IgD-negative memory B cell (primary cell): ENCODE measurements around the gene OPRD1. TPM values are rescaled to one million over a fixed set of nuclear protein-coding genes. Genes with fewer than 3 reads are reported as not detected.

Experiments
- H3K27ac Mint-ChIP-seq, 3 donors: one replicate each; pipeline ENCODE4 v1.8.0; 2020 to 2022; ENCODE audit warnings: mild to moderate bottlenecking in 3 of 3, mixed read lengths in 3 of 3, moderate library complexity in 1 of 3
- H3K27me3 Mint-ChIP-seq: one replicate; pipeline ENCODE4 v1.8.0; 2021; ENCODE audit warnings: mixed read lengths
- H3K36me3 Mint-ChIP-seq: one replicate; pipeline ENCODE4 v1.8.0; 2020; ENCODE audit warnings: mild to moderate bottlenecking, mixed read lengths
- H3K4me1 Mint-ChIP-seq, 3 donors: one replicate each; pipeline ENCODE4 v1.8.0; 2020 to 2022; ENCODE audit warnings: mixed read lengths in 3 of 3, mild to moderate bottlenecking in 1 of 3
- H3K4me3 Mint-ChIP-seq, 4 donors: one replicate each; pipeline ENCODE4 v1.8.0; 2020 to 2022; ENCODE audit warnings: mild to moderate bottlenecking in 4 of 4, mixed read lengths in 4 of 4, moderate library complexity in 3 of 4
- H3K9me3 Mint-ChIP-seq, 3 donors: one replicate each; pipeline ENCODE4 v1.8.0; 2020 to 2021; ENCODE audit warnings: mixed read lengths in 3 of 3, mild to moderate bottlenecking in 1 of 3
- polyA plus RNA-seq: library from polyadenylated mRNA; unstranded; fragments of 300-500 nt; fragmentation: Illumina TruSeq; gene quantifications from one replicate; pipeline ENCODE4 v1.2.3, GENCODE V29; 2021

OPRD1 gene
- polyA plus RNA-seq, 1 donor from 2014 or later, result 0.03 TPM

DNA sequence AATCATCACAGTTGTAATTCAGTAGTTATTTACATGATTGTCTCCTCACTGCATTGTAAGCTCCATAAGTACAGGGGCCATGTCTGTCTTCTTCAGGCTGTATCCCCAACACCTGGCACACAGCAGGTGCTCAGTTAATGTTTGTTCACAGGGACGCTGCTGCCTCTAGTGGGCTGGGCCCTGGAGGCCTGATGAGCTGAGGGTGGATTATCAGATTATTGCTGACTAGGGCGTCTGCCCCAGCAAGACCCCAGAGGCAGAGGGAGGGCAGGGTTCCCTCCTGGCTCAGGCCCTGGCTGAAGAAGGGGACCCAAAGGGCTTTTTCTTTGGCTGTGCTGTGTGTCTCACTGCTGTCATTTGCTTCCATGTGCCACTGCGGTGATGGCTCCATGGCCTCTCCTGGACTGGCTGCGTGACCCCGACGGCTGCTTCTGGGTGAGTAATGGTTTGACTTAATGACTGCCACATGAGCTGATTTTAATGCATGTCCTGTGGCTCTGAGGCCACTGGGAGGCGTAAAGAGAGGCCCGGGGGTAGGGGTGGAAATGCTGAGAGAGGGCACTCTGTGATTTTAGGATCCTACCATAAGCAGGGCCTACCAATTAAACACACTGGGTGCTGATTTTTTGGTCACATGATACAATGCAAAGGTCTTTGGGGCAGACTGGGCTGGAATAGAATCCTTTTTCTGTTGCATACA is 81.6 kb downstream of the OPRD1 start:
- H3K9me3 Mint-ChIP-seq, result no peaks in the 10 kb centered on the region
- H3K4me3 Mint-ChIP-seq, result peak overlapping the region in 1 of 4 donors; percentile 19
- peaks cover 4% of the 10 kb centered on the region for H3K36me3 Mint-ChIP-seq
- peaks cover 10 to 37% (median 23%) of the 10 kb centered on the region in 3 donors for H3K4me1 Mint-ChIP-seq
- peak overlapping the region in 2 of 3 donors; percentile 32 to 59 for H3K27ac Mint-ChIP-seq
- H3K27me3 Mint-ChIP-seq, result no peaks in the 10 kb centered on the region

- Mint-ChIP-seq H3K4me3 (no peak overlapping the region), H3K27me3 (no peaks in the 10 kb centered on the region), H3K27ac (no peak overlapping the region), H3K9me3 (no peaks in the 10 kb centered on the region), H3K4me1 (peaks cover 23 to 41% (median 24%) of the 10 kb centered on the region in 3 donors), H3K36me3 (peaks cover 4% of the 10 kb centered on the region)
Measured at GRCh38 chr1:28894785-28895184, 82.8 kb downstream of the OPRD1 start.

GRCh38 chr1:28895896-28896608 is 84.1 kb downstream of the OPRD1 start:
- peak overlapping the region in 1 of 3 donors; percentile 80 for H3K27ac Mint-ChIP-seq

GRCh38 chr1:28896609-28896986 is 84.6 kb downstream of the OPRD1 start:
- H3K9me3 Mint-ChIP-seq, result no peaks in the 10 kb centered on the region
- no peaks in the 10 kb centered on the region for H3K27me3 Mint-ChIP-seq
- peaks cover 23 to 41% (median 26%) of the 10 kb centered on the region in 3 donors for H3K4me1 Mint-ChIP-seq
- H3K27ac Mint-ChIP-seq, result peak overlapping the region in 1 of 3 donors; percentile 80
- peaks cover 4% of the 10 kb centered on the region for H3K36me3 Mint-ChIP-seq
- no peak overlapping the region for H3K4me3 Mint-ChIP-seq

More at GRCh38 chr1:28895896-28896608, 84.1 kb downstream of the OPRD1 start:
- no peaks in the 10 kb centered on the region for H3K27me3 Mint-ChIP-seq
- H3K36me3 Mint-ChIP-seq, result peaks cover 4% of the 10 kb centered on the region
- H3K4me1 Mint-ChIP-seq, result peaks cover 23 to 43% (median 26%) of the 10 kb centered on the region in 3 donors
- H3K9me3 Mint-ChIP-seq, result no peaks in the 10 kb centered on the region
- H3K4me3 Mint-ChIP-seq, result peak overlapping the region in 1 of 4 donors; percentile 39

GRCh38 chr1:28897789-28898188 is 85.8 kb downstream of the OPRD1 start:
- H3K27ac Mint-ChIP-seq, result peak overlapping the region in 1 of 3 donors; percentile 83
- H3K4me1 Mint-ChIP-seq, result peaks cover 26 to 45% (median 33%) of the 10 kb centered on the region in 3 donors
- H3K4me3 Mint-ChIP-seq, result no peak overlapping the region
- H3K9me3 Mint-ChIP-seq, result no peaks in the 10 kb centered on the region
- peaks cover 4% of the 10 kb centered on the region for H3K36me3 Mint-ChIP-seq
- no peaks in the 10 kb centered on the region for H3K27me3 Mint-ChIP-seq

DNA sequence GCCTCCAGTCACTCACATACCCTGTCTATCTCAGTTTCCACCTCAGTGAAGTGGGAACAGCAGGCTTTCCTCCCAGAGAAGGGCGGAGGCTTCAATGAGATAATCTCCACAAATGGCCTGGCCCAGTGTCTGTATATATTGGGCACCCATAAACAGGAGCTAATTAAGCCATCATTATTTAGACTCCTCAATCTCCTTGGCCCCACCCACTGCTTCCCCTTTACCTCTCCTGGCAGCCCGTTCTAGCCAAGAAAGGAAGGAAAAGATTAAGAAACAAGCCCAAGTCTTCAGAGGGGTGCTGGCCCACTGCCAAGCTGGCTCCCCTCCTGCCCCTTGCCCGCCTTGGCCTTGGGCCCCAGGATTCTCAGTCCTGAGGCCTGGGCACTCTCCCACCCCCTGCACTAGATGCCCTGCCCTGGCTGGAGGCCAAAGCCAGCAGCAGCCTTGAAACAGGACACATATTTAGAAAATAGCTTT is 86.5 kb downstream of the OPRD1 start:
- no peak overlapping the region for H3K4me3 Mint-ChIP-seq
- no peaks in the 10 kb centered on the region for H3K27me3 Mint-ChIP-seq
- no peaks in the 10 kb centered on the region for H3K9me3 Mint-ChIP-seq
- peaks cover 26 to 46% (median 36%) of the 10 kb centered on the region in 3 donors for H3K4me1 Mint-ChIP-seq
- H3K36me3 Mint-ChIP-seq, result peaks cover 4% of the 10 kb centered on the region
- H3K27ac Mint-ChIP-seq, result peak overlapping the region in 1 of 3 donors; percentile 83

DNA sequence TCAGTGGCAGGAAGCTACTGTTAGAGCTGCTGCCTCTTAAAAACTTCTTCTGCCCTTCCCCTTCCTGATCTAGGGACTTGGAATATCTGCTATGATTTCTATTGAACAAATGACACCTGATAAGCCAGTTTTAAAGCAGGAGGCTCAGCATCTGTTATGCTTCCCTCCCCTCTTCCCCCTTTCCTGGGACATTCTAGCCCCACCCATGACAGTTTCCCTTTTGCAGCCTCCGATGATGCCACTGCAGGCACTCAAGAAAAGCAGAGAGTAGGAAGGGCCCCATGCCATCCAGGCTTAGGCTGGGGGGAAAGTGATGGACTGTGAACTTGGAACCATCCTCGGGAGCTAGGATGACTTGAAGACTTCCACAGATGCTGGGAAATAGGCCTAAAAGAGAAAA is 87.3 kb downstream of the OPRD1 start:
- Mint-ChIP-seq H3K27me3 (no peaks in the 10 kb centered on the region), H3K9me3 (no peaks in the 10 kb centered on the region), H3K36me3 (peaks cover 6% of the 10 kb centered on the region), H3K4me3 (no peak overlapping the region), H3K4me1 (peaks cover 26 to 41% (median 36%) of the 10 kb centered on the region in 3 donors), H3K27ac (peak overlapping the region in 1 of 3 donors; percentile 81)

- Mint-ChIP-seq H3K36me3 (peaks cover 8% of the 10 kb centered on the region), H3K9me3 (no peaks in the 10 kb centered on the region), H3K4me3 (no peak overlapping the region), H3K27ac (peak overlapping the region in 1 of 3 donors; percentile 19), H3K27me3 (no peaks in the 10 kb centered on the region), H3K4me1 (peaks cover 25 to 39% (median 36%) of the 10 kb centered on the region in 3 donors)
Measured at GRCh38 chr1:28900562-28900961, 88.6 kb downstream of the OPRD1 start.

- H3K27me3 Mint-ChIP-seq, result no peaks in the 10 kb centered on the region
- peaks cover 6% of the 10 kb centered on the region for H3K36me3 Mint-ChIP-seq
- no peak overlapping the region for H3K4me3 Mint-ChIP-seq
- H3K27ac Mint-ChIP-seq, result no peak overlapping the region
- no peaks in the 10 kb centered on the region for H3K9me3 Mint-ChIP-seq
- peaks cover 23 to 34% (median 33%) of the 10 kb centered on the region in 3 donors for H3K4me1 Mint-ChIP-seq
Measured at GRCh38 chr1:28902738-28903137, 90.8 kb downstream of the OPRD1 start.

DNA sequence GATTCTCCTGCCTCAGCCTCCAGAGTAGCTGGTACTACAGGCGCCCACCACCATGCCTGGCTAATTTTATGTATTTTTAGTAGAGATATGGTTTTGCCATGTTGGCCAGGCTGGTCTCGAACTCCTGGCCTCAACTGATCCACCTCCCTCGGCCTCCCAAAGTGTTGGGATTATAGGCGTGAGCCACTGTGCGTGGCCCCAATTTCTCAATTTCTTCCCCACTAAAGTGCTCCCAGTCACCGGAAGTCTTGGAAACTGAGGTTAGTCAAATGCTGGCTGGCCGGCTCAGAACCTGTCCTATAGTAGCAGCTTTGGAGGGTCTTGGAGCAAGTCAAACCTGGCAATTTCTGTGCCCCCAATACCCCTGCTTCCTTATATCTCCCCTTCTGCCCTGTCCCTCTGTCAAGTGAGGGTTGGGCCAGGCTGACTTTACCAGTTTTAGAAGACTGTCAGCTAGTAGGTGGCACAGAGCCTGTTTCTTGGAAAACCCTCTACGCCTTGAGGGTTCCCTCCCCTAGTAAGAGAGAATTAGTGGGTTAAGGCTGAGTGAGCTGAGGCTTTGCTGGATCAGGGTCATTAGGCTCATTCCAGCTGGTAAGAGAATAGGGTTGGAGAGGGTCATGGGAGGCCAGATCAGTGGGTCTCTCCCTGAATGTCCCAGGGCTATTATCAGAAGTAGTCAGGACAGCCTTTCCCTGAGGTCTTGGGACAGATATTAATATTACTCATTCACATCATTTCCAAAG is 94.1 kb downstream of the OPRD1 start:
- peaks cover 11 to 15% (median 12%) of the 10 kb centered on the region in 3 donors for H3K4me1 Mint-ChIP-seq
- no peaks in the 10 kb centered on the region for H3K9me3 Mint-ChIP-seq
- peak overlapping the region in 1 of 4 donors; percentile 65 for H3K4me3 Mint-ChIP-seq
- no peaks in the 10 kb centered on the region for H3K27me3 Mint-ChIP-seq
- peak overlapping the region in 2 of 3 donors; percentile 67 for H3K27ac Mint-ChIP-seq
- peaks cover 6% of the 10 kb centered on the region for H3K36me3 Mint-ChIP-seq

GRCh38 chr1:28909198-28909597 is 97.2 kb downstream of the OPRD1 start:
- Mint-ChIP-seq H3K4me3 (no peak overlapping the region), H3K4me1 (peaks cover 14 to 19% (median 15%) of the 10 kb centered on the region in 3 donors), H3K27me3 (no peaks in the 10 kb centered on the region), H3K27ac (no peak overlapping the region), H3K9me3 (no peaks in the 10 kb centered on the region), H3K36me3 (peaks cover 4% of the 10 kb centered on the region)

GRCh38 chr1:28910379-28911115 is 98.6 kb downstream of the OPRD1 start:
- H3K9me3 Mint-ChIP-seq, result no peaks in the 10 kb centered on the region
- H3K27me3 Mint-ChIP-seq, result no peaks in the 10 kb centered on the region
- H3K4me1 Mint-ChIP-seq, result peaks cover 17 to 21% (median 20%) of the 10 kb centered on the region in 3 donors
- peaks cover 3% of the 10 kb centered on the region for H3K36me3 Mint-ChIP-seq
- H3K27ac Mint-ChIP-seq, result peak overlapping the region; percentile 8 to 74 (median 32)
- H3K4me3 Mint-ChIP-seq, result peak overlapping the region in 1 of 4 donors; percentile 63

- no peaks in the 10 kb centered on the region for H3K27me3 Mint-ChIP-seq
- peak overlapping the region; percentile 90 to 93 (median 90) for H3K27ac Mint-ChIP-seq
- peak overlapping the region; percentile 94 to 98 (median 96) for H3K4me3 Mint-ChIP-seq
- peaks cover 31 to 44% (median 42%) of the 10 kb centered on the region in 3 donors for H3K4me1 Mint-ChIP-seq
- H3K9me3 Mint-ChIP-seq, result no peaks in the 10 kb centered on the region
- H3K36me3 Mint-ChIP-seq, result peaks cover 2% of the 10 kb centered on the region
Measured at GRCh38 chr1:28913786-28914227, 101.8 kb downstream of the OPRD1 start.
